WTC11 (cell line): ENCODE measurements around the gene TTC17. TPM values are rescaled to one million over a fixed set of nuclear protein-coding genes. Genes with fewer than 3 reads are reported as not detected.

Experiments used
- ATF1 ChIP-seq: sonication (generic); formaldehyde crosslinking; IDR thresholded peaks from 2 replicates; pipeline ENCODE4 v1.8.1; 2023; ENCODE audit warnings: mild to moderate bottlenecking, moderate library complexity, missing genetic modification reagents
- E2F4 ChIP-seq: sonication (generic); formaldehyde crosslinking; IDR thresholded peaks from 2 replicates; pipeline ENCODE4 v1.8.1; 2022; ENCODE audit warnings: low read depth, mild to moderate bottlenecking, moderate library complexity, missing genetic modification reagents, borderline replicate concordance
- IRF2 ChIP-seq: sonication (generic); formaldehyde crosslinking; IDR thresholded peaks from 2 replicates; pipeline ENCODE4 v1.8.0; 2022; ENCODE audit warnings: low read depth, missing genetic modification reagents, borderline replicate concordance
- NR3C1 ChIP-seq: sonication (generic); formaldehyde crosslinking; conservative IDR thresholded peaks from 2 replicates; pipeline ENCODE4 v1.8.1; 2023; ENCODE audit warnings: low read depth, mild to moderate bottlenecking, missing genetic modification reagents
- PREB ChIP-seq: sonication (generic); formaldehyde crosslinking; IDR thresholded peaks from 2 replicates; pipeline ENCODE4 v1.8.1; 2022; ENCODE audit warnings: mild to moderate bottlenecking, missing genetic modification reagents, moderate library complexity, borderline replicate concordance
- PRRX2 ChIP-seq: fragments of 250-450 bp; sonication (Bioruptor Pico); IDR thresholded peaks from 2 replicates; pipeline ENCODE4 v1.8.0; 2021; ENCODE audit warnings: mild to moderate bottlenecking
- RORB ChIP-seq: fragments of 250-450 bp; sonication (Bioruptor Pico); IDR thresholded peaks from 2 replicates; pipeline ENCODE4 v1.9.0; 2021; ENCODE audit warnings: mild to moderate bottlenecking
- ZNF263 ChIP-seq: sonication (generic); formaldehyde crosslinking; IDR thresholded peaks from 2 replicates; pipeline ENCODE4 v1.8.1; 2022; ENCODE audit warnings: low read depth, mild to moderate bottlenecking, moderate library complexity, missing genetic modification reagents
- ZNF423 ChIP-seq: fragments of 250-450 bp; sonication (Bioruptor Pico); IDR thresholded peaks from 2 replicates; pipeline ENCODE4 v2.1.2; 2022; ENCODE audit warnings: mild to moderate bottlenecking, moderate library complexity
- ZNF532 ChIP-seq: fragments of 250-450 bp; sonication (Bioruptor Pico); IDR thresholded peaks from 2 replicates; pipeline ENCODE4 v1.9.0; 2021; ENCODE audit warnings: mild to moderate bottlenecking, borderline replicate concordance
- ZNF671 ChIP-seq: fragments of 250-450 bp; sonication (Bioruptor Pico); IDR thresholded peaks from 2 replicates; pipeline ENCODE4 v1.8.0; 2021; ENCODE audit warnings: mild to moderate bottlenecking
- total RNA-seq: library from RNA; stranded (reverse); gene quantifications from 3 replicates; pipeline ENCODE4 v1.2.3, GENCODE V29; 2021
- TF ChIP-seq, protein P1 (sequence below): fragments of 250-450 bp; sonication (Bioruptor Pico); IDR thresholded peaks from 2 replicates; pipeline ENCODE4 v1.9.0; 2021; ENCODE audit warnings: mild to moderate bottlenecking
- TF ChIP-seq, protein P2 (sequence below): fragments of 250-450 bp; sonication (Bioruptor Pico); IDR thresholded peaks from 2 replicates; pipeline ENCODE4 v1.8.0; 2021; ENCODE audit warnings: mild to moderate bottlenecking
- TF ChIP-seq, protein P3 (sequence below): sonication (generic); formaldehyde crosslinking; IDR thresholded peaks from 2 replicates; pipeline ENCODE4 v1.8.1; 2023; ENCODE audit warnings: mild to moderate bottlenecking, missing genetic modification reagents

Gene TTC17
- total RNA-seq, 1 experiment from 2014 or later = 69.0 TPM

DNA sequence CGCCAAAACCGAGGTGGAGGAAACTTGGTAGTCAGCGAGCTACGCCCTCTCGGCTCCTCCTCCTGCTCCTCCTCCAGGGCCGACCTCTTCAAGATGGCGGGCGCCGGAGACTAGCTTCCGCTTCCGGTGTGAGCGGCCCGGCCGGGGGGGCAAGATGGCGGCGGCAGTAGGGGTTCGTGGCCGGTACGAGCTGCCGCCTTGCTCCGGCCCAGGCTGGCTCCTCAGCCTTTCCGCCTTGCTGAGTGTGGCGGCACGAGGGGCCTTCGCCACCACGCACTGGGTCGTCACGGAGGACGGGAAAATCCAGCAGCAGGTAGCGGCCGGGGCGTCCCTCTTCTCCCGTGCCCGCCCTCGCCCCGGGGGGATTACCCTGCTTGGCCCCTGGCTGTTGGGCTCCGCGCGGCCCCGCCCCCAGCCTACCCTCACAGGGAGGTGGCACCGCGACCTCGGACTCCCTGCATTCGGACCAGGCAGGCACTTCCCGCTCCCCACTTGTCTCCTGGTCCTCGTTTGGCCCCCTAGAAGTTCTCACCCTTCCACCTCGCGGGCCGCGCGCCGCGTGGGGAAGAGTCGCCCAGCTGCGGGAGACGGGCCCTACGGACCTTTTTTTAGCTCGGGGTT is at the start of gene TTC17 (continued):
- TF ChIP-seq ZNF532 (CRISPR knock-in tag) (no peak), IRF2 (CRISPR knock-in tag) (no peak), ZNF423 (CRISPR knock-in tag) (no peak), RORB (CRISPR knock-in tag) (no peak), E2F4 (CRISPR knock-in tag) (no peak), NR3C1 (no peak), ATF1 (CRISPR knock-in tag) (no peak), ZNF671 (no peak), PRRX2 (no peak), PREB (CRISPR knock-in tag) (no peak), ZNF263 (CRISPR knock-in tag) (0 out of 2 replicates have a peak, but pooled peaks have one; percentile 52)
- TF ChIP-seq, protein P1, sequence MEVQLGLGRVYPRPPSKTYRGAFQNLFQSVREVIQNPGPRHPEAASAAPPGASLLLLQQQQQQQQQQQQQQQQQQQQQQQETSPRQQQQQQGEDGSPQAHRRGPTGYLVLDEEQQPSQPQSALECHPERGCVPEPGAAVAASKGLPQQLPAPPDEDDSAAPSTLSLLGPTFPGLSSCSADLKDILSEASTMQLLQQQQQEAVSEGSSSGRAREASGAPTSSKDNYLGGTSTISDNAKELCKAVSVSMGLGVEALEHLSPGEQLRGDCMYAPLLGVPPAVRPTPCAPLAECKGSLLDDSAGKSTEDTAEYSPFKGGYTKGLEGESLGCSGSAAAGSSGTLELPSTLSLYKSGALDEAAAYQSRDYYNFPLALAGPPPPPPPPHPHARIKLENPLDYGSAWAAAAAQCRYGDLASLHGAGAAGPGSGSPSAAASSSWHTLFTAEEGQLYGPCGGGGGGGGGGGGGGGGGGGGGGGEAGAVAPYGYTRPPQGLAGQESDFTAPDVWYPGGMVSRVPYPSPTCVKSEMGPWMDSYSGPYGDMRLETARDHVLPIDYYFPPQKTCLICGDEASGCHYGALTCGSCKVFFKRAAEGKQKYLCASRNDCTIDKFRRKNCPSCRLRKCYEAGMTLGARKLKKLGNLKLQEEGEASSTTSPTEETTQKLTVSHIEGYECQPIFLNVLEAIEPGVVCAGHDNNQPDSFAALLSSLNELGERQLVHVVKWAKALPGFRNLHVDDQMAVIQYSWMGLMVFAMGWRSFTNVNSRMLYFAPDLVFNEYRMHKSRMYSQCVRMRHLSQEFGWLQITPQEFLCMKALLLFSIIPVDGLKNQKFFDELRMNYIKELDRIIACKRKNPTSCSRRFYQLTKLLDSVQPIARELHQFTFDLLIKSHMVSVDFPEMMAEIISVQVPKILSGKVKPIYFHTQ = no peak
- TF ChIP-seq, protein P2, sequence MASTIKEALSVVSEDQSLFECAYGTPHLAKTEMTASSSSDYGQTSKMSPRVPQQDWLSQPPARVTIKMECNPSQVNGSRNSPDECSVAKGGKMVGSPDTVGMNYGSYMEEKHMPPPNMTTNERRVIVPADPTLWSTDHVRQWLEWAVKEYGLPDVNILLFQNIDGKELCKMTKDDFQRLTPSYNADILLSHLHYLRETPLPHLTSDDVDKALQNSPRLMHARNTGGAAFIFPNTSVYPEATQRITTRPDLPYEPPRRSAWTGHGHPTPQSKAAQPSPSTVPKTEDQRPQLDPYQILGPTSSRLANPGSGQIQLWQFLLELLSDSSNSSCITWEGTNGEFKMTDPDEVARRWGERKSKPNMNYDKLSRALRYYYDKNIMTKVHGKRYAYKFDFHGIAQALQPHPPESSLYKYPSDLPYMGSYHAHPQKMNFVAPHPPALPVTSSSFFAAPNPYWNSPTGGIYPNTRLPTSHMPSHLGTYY (CRISPR knock-in tag) = no peak
- TF ChIP-seq, protein P3, sequence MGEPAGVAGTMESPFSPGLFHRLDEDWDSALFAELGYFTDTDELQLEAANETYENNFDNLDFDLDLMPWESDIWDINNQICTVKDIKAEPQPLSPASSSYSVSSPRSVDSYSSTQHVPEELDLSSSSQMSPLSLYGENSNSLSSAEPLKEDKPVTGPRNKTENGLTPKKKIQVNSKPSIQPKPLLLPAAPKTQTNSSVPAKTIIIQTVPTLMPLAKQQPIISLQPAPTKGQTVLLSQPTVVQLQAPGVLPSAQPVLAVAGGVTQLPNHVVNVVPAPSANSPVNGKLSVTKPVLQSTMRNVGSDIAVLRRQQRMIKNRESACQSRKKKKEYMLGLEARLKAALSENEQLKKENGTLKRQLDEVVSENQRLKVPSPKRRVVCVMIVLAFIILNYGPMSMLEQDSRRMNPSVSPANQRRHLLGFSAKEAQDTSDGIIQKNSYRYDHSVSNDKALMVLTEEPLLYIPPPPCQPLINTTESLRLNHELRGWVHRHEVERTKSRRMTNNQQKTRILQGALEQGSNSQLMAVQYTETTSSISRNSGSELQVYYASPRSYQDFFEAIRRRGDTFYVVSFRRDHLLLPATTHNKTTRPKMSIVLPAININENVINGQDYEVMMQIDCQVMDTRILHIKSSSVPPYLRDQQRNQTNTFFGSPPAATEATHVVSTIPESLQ (CRISPR knock-in tag) = no peak
